Stimulated activated CD4-positive, alpha-beta T cell treated with anti-CD3 and anti-CD28 coated beads, Interleukin-4, amount 100 ng/mL, for 24 hours (primary cell): ENCODE results near the gene CDH13.

Experiments used
- DNase-seq: peaks from one replicate; pipeline ENCODE4 v3.0.0-alpha.2; 2020

Gene CDH13

GRCh38 chr16:83599789-83600462 is 973.2 kb downstream of the CDH13 start:
- DNase-seq, result no peak

DNA sequence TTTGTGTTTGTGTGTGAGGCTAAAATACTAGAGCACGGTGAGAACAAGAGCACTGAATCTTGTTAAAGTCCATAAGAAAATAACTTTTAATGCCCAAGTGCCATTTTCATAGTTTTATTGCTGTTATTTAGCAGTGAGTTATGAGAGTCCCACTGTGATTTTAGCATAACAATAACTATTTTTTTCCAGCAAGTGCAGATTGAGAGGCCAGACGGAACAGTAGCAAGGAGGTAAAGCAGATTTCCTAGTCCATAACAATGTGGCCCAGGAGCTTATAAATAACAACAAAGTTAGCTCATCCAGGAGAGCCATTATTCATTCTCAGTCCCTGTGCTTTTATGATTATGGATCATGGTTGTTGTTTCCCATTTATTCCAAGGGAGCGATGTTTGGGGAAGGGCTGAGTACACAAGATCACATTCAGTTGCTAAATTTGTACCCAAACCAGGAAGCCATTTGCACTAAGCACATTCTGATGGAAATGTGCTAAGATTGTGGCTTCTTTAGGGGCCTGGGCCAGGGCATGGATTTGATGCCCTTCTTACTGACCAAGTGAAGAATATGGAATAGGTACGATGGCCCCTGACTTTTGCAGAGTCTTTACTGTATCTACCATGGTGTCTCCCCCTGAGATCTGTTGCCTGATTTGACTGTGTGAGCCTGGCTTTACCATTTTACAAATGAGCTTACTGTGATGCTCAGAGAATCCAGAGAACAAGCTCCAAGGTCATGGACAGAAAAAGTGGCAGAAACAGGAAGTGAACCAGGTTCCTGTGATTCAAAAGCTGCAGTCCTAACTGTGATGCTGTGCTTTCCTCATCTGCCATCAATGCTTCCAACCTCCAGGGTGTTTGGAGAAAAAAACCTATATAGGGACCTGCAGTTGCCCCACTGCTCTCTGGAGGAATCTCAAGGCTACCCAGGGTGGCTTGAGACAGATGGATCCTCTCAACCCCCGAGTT is 976.3 kb downstream of the CDH13 start:
- no peak for DNase-seq

- no peak for DNase-seq
Observed at GRCh38 chr16:83603723-83604570, 977.2 kb downstream of the CDH13 start.

- DNase-seq, result no peak
Observed at GRCh38 chr16:83606486-83607030, 979.8 kb downstream of the CDH13 start.

- no peak for DNase-seq
Observed at GRCh38 chr16:83609178-83609577, 982.4 kb downstream of the CDH13 start.

DNA sequence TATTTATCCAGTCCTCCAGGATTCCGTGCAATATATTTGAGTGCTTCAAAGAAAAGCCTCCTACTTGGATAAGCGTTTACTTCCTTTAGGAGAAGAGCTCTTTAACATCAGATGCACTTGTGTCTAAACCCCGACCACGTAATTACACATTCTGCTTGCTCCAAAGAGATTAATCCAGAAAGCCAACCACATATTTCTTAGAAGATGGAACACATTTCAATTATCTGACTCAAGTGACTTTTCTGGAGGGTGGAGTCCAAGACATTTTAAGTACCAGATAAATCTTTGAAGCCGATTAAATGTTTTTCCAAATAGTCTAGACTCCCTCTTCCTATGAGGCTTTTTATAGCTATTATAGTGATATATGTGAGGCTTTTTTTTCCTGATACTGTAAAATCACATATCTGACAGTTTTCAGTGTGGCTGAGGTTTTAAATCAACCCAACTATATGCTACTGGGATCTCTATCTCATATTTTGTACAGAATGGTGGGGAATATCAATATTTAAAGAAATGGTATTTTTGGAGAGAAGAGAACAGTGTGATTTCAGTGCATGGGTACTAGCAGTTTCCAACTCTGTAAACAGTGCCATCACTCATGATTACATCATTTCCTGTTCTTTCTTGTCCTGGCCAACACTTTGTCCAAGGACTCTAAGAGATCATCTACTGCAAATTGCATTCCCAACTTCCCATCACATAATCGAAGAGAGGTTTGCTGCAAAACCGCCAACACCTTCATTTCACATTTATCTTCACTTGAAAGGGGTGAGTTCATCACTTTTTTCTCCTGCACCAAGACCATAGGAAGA is 988.6 kb downstream of the CDH13 start:
- no peak for DNase-seq

DNA sequence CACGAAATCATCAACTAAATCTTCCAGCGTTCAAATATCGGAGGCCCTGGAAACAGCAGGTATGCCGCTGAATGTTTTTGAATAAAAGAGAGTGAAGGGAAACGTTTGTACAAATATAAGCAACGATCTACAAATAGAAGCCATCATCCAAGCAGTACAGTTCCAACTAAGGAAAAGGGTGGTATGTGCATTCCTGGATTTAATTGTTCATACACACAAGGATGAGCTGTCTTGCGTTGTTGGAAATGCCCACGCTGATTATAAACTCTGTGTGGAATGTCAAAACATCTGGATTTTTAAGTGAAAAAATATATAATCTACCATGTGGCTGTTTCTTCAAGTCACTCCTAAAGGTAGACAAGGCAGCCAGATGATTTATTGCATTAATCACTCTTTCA is 989.2 kb downstream of the CDH13 start:
- no peak for DNase-seq

DNA sequence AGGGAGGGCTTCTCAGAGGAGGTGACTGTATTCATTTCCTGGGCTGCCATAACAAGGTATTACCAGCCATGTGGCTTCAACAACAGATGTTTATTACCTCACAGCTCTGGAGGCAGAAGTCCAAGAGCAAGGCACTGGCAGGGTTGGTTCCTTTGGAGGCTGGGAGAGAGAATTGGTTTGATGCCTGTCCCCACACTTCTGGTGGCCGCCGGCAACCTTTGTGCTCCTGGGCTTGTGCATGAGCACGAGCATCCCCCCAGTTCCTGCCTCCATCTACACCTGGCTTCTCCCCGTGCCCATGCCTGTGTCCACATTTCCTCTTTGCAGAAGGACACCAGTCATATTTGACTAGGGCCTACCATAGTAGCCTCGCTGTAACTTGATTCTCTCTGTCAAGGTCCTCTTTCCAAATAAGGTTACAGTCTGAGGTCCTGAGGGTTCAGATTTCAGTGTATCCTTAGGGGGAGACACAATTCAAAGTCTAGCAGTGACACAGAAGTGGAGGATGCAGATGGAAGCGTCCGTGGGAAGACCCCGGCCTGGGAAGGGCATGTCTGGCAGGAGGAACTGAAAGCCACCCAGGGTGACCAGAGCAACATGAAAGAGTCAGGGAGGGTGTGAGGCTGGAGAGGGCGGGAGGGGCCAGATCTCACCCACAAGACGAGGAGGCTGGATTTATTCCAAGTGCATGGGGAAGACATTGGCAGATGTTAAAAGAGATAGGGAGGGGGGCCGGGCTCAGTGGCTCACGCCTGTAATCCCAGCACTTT is 992.8 kb downstream of the CDH13 start:
- DNase-seq, result no peak

- no peak for DNase-seq
Observed at GRCh38 chr16:83622010-83622409, 995.2 kb downstream of the CDH13 start.

GRCh38 chr16:83623091-83623730 is 996.4 kb downstream of the CDH13 start:
- no peak for DNase-seq

DNA sequence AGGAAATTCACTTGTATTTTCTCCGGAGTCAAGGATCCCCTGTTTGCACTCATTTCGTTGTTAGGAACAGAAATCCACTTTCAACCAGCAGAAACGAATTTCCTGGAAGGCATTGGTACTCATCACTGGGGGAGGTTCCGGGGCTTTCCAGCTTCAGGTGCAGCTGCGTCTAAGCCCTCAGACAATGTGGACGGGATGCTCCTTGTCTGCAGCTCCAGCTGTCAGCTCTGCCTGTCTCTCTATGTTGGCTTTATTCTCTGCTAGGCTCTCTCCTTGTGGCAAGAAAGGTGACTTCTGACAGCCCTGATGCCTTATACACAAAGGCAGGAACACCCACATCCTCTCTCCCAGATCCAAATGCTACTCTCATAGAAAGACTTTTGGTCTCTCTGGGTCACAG is 997.1 kb downstream of the CDH13 start:
- DNase-seq, result no peak

GRCh38 chr16:83624429-83625120 is 997.8 kb downstream of the CDH13 start:
- no peak for DNase-seq

DNA sequence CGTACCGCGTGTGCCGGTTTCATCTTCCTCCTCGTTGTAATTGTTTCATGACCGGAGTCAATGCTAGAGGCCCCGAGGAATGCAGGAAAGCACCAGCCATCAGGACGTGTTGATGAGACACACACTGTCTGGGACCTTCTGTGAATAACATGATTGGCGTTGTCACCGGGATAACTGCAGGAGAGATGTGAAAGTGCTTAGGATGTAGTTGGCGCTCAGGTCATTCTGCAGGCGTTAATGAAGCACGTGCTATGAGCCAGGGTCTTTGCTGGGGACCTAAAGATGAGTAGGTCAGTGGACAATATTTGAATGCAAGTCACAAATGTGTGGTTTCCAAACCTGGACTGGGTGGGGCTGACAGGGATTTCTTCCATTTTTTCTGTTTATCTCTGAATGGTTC is 999.4 kb downstream of the CDH13 start:
- DNase-seq, result no peak

DNA sequence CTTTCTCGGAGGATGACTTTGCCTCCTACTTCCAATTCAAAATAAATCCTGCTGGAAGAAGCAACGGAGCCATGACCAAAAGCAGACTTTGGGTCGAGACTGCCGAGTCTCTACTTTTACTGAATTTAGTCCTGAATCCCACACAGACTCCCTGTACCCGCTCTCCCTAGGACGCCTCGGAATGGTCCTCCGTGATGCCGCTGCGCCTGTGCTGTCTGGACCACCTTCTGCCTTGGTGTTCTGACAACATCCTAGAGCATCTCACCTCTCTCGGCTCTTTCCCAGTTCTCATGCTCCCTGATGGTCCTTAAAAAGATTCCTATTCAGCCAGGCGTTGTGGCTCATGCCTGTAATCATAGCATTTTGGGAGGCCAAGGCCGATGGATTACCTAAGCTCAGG is 999.9 kb downstream of the CDH13 start:
- no peak for DNase-seq

DNA sequence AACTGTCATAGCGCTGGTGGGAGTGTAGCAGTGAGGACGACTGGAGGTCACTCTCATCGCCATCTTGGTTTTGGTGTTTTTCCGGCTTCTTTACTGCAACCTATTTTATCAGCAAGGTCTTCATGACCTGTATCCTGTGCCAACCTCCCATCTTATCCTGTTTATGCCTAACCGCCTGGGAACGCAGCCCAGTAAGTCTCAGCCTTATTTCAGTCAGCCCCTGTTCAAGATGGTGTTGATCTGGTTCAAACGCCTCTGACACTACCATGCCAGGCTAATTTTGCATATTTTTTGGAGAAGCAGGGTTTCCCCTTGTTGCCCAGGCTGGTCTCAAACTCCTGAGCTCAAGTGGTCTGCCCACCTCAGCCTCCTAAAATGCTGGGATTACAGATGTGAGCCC is 1001.2 kb downstream of the CDH13 start:
- no peak for DNase-seq

GRCh38 chr16:83629426-83629825 is 1002.7 kb downstream of the CDH13 start:
- no peak for DNase-seq

DNA sequence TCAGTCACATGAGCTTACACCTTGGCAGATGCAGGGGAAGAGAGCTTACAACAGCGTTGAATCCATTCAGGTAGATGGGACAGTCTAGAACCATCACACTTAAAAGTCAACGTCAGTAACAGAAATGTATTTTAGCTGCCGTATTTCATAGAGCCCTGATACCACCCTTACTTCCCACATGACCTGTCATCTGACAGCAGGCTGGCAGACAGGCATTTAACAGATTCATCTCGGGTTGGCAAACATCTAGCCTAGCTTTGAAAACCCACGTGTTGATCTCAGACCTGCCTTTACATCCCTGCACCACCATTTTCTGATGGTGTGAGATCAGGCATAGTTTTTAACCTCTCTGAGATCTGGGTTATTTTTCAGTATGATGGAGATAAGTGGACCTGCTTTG is 1003.1 kb downstream of the CDH13 start:
- DNase-seq, result no peak

DNA sequence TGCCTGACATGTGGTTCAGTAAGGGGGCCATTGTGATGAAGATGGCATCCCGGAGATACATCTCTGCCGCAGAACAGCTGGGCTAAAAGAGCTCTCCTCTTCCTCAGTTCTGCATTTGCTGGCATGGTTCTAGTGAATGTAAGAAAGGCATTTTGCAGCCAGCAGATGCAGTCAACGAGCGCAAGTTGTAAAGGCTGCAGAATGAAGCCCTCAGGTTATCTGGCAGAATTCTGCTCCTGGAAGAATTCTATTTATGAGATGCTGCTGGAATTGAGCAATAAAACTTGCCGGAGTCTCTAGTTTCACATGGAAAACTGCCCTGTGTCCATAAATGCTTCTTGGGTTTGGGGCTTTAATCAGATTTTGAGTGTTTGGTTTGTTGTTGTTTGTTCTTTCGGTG is 1004.2 kb downstream of the CDH13 start:
- no peak for DNase-seq

DNA sequence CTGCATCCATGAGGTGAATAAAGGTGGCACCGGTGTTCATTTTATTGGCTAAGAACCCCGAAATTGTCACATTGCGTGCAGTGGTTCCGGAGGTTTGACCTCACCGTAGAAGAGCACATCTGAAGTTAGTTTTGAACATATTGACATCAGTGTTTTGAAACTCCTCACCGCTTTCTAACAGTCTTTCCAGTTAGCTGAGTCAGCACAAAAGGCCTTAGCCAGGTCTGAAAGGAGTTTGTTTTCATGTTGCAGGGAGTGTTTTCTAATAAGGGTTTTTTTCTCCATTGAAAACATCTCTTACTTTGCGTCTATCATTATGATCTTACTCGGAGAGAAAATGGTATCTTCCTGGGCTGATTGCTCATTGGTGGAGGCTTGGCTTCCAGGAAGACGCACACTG is 1006.5 kb downstream of the CDH13 start:
- no peak for DNase-seq

DNA sequence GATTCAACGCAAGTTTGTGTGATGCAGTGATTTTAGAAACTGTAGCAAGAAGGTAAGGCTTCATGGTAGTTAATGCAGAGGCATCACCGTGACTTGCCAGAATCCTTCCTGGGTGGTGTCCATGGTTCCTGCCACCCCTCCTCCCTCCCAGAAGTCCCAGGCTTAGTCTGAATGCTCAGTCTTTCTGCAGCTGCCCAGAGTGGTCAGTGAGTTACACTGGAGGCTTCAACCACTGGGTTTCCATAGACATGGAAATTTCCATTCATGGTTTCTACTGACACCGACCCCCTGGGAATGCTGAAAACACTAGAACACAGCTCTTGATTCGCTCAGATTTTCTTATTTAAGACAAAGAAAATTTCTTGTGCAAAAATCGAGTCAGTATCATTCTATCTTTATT is 1021.6 kb downstream of the CDH13 start:
- DNase-seq, result no peak
